ENCODE measurements around the gene NOP16. TPM values are rescaled to one million over a fixed set of nuclear protein-coding genes. Genes with fewer than 3 reads are reported as not detected.
A peak's percentile ranks its signal among the peaks of the same experiment; 100 is the strongest.

Gene NOP16
- total RNA-seq, 2 donors from 2014 or later, result 17.5 to 18.1 TPM

- no peak for DNase-seq (ENCODE audit: low spot score)
- intact Hi-C loops (cut with DNase I), result loop anchor here in 1 of 2 donors (1.0 kb wide), 1 partner anchor 39 kb away; no protein-coding TSS in a partner anchor
Observed at GRCh38 chr5:176368726-176369125, 19.7 kb downstream of the NOP16 start.

- intact Hi-C loops (cut with DNase I), result no loop called here
- no peak for DNase-seq (ENCODE audit: low spot score)
Observed at GRCh38 chr5:176366232-176366894, 22.0 kb downstream of the NOP16 start.

- intact Hi-C loops (cut with DNase I), result no loop called here
- DNase-seq (ENCODE audit: low spot score), result peak; percentile 87
Observed at GRCh38 chr5:176365351-176366231, 22.8 kb downstream of the NOP16 start, which contains the start of gene ARL10. Gene ARL10 (plus strand): TSS chr5:176365487. CDS start chr5:176365564, 77 bp downstream.

GRCh38 chr5:176364765-176365350 lies 23.5 kb downstream of the NOP16 start:
- intact Hi-C loops (cut with DNase I), result no loop called here
- DNase-seq (ENCODE audit: low spot score), result no peak

GRCh38 chr5:176362233-176362490 lies 26.2 kb downstream of the NOP16 start:
- intact Hi-C loops (cut with DNase I), result no loop called here
- DNase-seq (ENCODE audit: low spot score), result no peak

- intact Hi-C loops (cut with DNase I), result no loop called here
- DNase-seq (ENCODE audit: low spot score), result peak; percentile 98
Observed at GRCh38 chr5:176361437-176362232, 26.8 kb downstream of the NOP16 start, which contains the start of gene KIAA1191. Gene KIAA1191 (minus strand): TSS chr5:176361764. CDS start chr5:176359508, 2,256 bp downstream.

- no peak for DNase-seq (ENCODE audit: low spot score)
Observed at GRCh38 chr5:176360894-176361436, 27.4 kb downstream of the NOP16 start.

GRCh38 chr5:176359658-176360057 lies 28.7 kb downstream of the NOP16 start:
- DNase-seq (ENCODE audit: low spot score), result no peak
- intact Hi-C loops (cut with DNase I), result no loop called here

More at GRCh38 chr5:176360894-176361436, 27.4 kb downstream of the NOP16 start:
- intact Hi-C loops (cut with DNase I), result no loop called here

- intact Hi-C loops (cut with DNase I), result no loop called here
- no peak for DNase-seq (ENCODE audit: low spot score)
Observed at GRCh38 chr5:176356179-176356566, 32.2 kb downstream of the NOP16 start.

- no peak for DNase-seq (ENCODE audit: low spot score)
- intact Hi-C loops (cut with DNase I), result no loop called here
Observed at GRCh38 chr5:176355400-176356178, 32.8 kb downstream of the NOP16 start.

- DNase-seq (ENCODE audit: low spot score), result no peak
- intact Hi-C loops (cut with DNase I), result no loop called here
Observed at GRCh38 chr5:176353533-176353932, 34.9 kb downstream of the NOP16 start.

- no peak for DNase-seq (ENCODE audit: low spot score)
- intact Hi-C loops (cut with DNase I), result no loop called here
Observed at GRCh38 chr5:176352116-176352878, 36.1 kb downstream of the NOP16 start.

GRCh38 chr5:176350416-176350815 lies 38.0 kb downstream of the NOP16 start:
- DNase-seq (ENCODE audit: low spot score), result no peak

GRCh38 chr5:176342766-176343458 lies 45.5 kb downstream of the NOP16 start:
- intact Hi-C loops (cut with DNase I), result no loop called here
- no peak for DNase-seq (ENCODE audit: low spot score)

More at GRCh38 chr5:176350416-176350815, 38.0 kb downstream of the NOP16 start:
- intact Hi-C loops (cut with DNase I), result no loop called here

GRCh38 chr5:176342158-176342483 lies 46.3 kb downstream of the NOP16 start:
- intact Hi-C loops (cut with DNase I), result no loop called here
- DNase-seq (ENCODE audit: low spot score), result no peak

- intact Hi-C loops (cut with DNase I), result no loop called here
Observed at GRCh38 chr5:176341325-176342157, 46.9 kb downstream of the NOP16 start.

More at GRCh38 chr5:176341325-176342157, 46.9 kb downstream of the NOP16 start:
- DNase-seq (ENCODE audit: low spot score), result no peak

Data from posterior vena cava (tissue), 2 donors.